Endothelial cell of umbilical vein (primary cell): Measurements from ENCODE around the gene TOR1AIP1. TPM values are rescaled to one million over a fixed set of nuclear protein-coding genes. Genes with fewer than 3 reads are reported as not detected.

Source experiments
- BruUV-seq: library from RNA; stranded (reverse); fragments of 400-500 nt; replicated peaks from 2 replicates; lab custom pipeline; 2021; lab: Mats Ljungman, UMichigan
- CTCF ChIA-PET: fragments of 300-600, 350-600 bp; sonication (Branson Sonifier 250); formaldehyde crosslinking; loops from one replicate; lab custom pipeline; 2021; ENCODE audit warnings: antibody characterized with exemption, inconsistent platforms; lab: Charles Lee
- POLR2A ChIA-PET: fragments of 300-600, 350-600 bp; sonication (Branson Sonifier 250); formaldehyde crosslinking; loops from one replicate; lab custom pipeline; 2021; ENCODE audit warnings: antibody characterized with exemption, inconsistent platforms; lab: Charles Lee
- DNase-seq: peaks from one replicate; pipeline ENCODE4 v3.0.0-alpha.2; 2011; ENCODE audit warnings: low read depth, low spot score
- FAIRE-seq: peaks from 2 replicates; lab custom pipeline; 2011; peaks lifted over from hg19 to GRCh38; lab: Jason Lieb, UNC
- H2AFZ ChIP-seq: 2 replicates; pipeline ENCODE4 v1.6.0; 2012; ENCODE audit warnings: low read depth, low read length, control low read depth, inconsistent platforms
- H3K27ac ChIP-seq: 2 replicates; pipeline ENCODE4 v1.5.1; 2011; ENCODE audit warnings: low read depth, mild to moderate bottlenecking, control low read depth, low read length, moderate library complexity; ENCODE audit not compliant: insufficient read depth
- H3K27me3 ChIP-seq, 2 experiments: 2 replicates each; pipeline versions ENCODE4 v1.6.0 to v1.6.1; 2011; ENCODE audit warnings: low read length in 2 of 2, mixed read lengths in 1 of 2; ENCODE audit not compliant: control insufficient read depth in 2 of 2, insufficient read depth in 2 of 2
- H3K36me3 ChIP-seq, 2 experiments: 2 replicates in 1 of 2; 3 replicates in 1 of 2; pipeline ENCODE4 v1.5.1; 2011; ENCODE audit warnings: low read length in 2 of 2, mild to moderate bottlenecking in 1 of 2, moderate library complexity in 1 of 2; ENCODE audit not compliant: control insufficient read depth in 2 of 2, insufficient read depth in 2 of 2; ENCODE audit errors: extremely low read depth in 1 of 2
- H3K4me1 ChIP-seq: 3 replicates; pipeline ENCODE4 v1.5.1; 2011; ENCODE audit warnings: mild to moderate bottlenecking, low read length; ENCODE audit not compliant: control insufficient read depth, insufficient read depth; ENCODE audit errors: extremely low read depth
- H3K4me2 ChIP-seq: 2 replicates; pipeline ENCODE4 v1.6.1; 2011; ENCODE audit warnings: low read length, control low read depth, mixed read lengths; ENCODE audit not compliant: insufficient read depth
- H3K4me3 ChIP-seq, 3 experiments: fragments of 200-600 bp in 1 of 3; sonication (generic), shearing (Covaris generic) in 1 of 3; replicated peaks in 1 of 3; 2 replicates each; pipeline ENCODE4 v1.5.1; 2011 to 2016; ENCODE audit warnings: control low read depth in 3 of 3, low read length in 3 of 3, mild to moderate bottlenecking in 2 of 3, inconsistent platforms in 1 of 3, low read depth in 1 of 3, moderate library complexity in 1 of 3; ENCODE audit not compliant: insufficient read depth in 1 of 3
- H3K79me2 ChIP-seq: 2 replicates; pipeline ENCODE4 v1.6.0; 2012; ENCODE audit warnings: low read length, inconsistent platforms; ENCODE audit not compliant: control insufficient read depth, insufficient read depth
- H3K9ac ChIP-seq: replicated peaks from 2 replicates; pipeline ENCODE3; 2011; ENCODE audit warnings: low read length, control low read depth; ENCODE audit not compliant: insufficient read depth; ENCODE audit errors: extremely low read depth
- H3K9me1 ChIP-seq: replicated peaks from 3 replicates; pipeline ENCODE4 v1.6.0; 2011; ENCODE audit warnings: mild to moderate bottlenecking, low read length; ENCODE audit not compliant: control insufficient read depth, insufficient read depth; ENCODE audit errors: extremely low read depth
- H3K9me3 ChIP-seq: replicated peaks from 2 replicates; pipeline ENCODE4 v1.5.1; 2012; ENCODE audit warnings: low read length, inconsistent platforms; ENCODE audit not compliant: control insufficient read depth, insufficient read depth
- H4K20me1 ChIP-seq: replicated peaks from 2 replicates; pipeline ENCODE3; 2011; ENCODE audit warnings: mild to moderate bottlenecking, low read length; ENCODE audit not compliant: control insufficient read depth, insufficient read depth; ENCODE audit errors: extremely low read depth
- CTCF ChIP-seq, 2 donors: IDR thresholded peaks; 1 replicate in 1 of 2; 2 replicates in 1 of 2; pipeline ENCODE4 v1.5.1; 2011; ENCODE audit warnings: low read length in 2 of 2, mild to moderate bottlenecking in 2 of 2, moderate library complexity in 2 of 2, control low read depth in 1 of 2, inconsistent platforms in 1 of 2, low read depth in 1 of 2; ENCODE audit not compliant: insufficient read depth in 1 of 2; ENCODE audit errors: extremely low read depth in 1 of 2
- EZH2 ChIP-seq: IDR thresholded peaks from 2 replicates; pipeline ENCODE4 v1.6.1; 2012; ENCODE audit warnings: borderline replicate concordance, low read depth, mild to moderate bottlenecking, moderate library complexity, low read length, inconsistent platforms; ENCODE audit not compliant: severe bottlenecking
- FOS ChIP-seq: IDR thresholded peaks from 2 replicates; pipeline ENCODE4 v1.6.1; 2011; ENCODE audit warnings: mild to moderate bottlenecking, low read length, moderate library complexity, borderline replicate concordance; ENCODE audit not compliant: insufficient read depth
- JUN ChIP-seq: IDR thresholded peaks from 2 replicates; pipeline ENCODE4 v1.6.1; 2011; ENCODE audit warnings: borderline replicate concordance, low read depth; ENCODE audit not compliant: insufficient read length, insufficient read depth
- POLR2A ChIP-seq: IDR thresholded peaks from 2 replicates; pipeline ENCODE4 v1.6.1; 2012; ENCODE audit warnings: low read depth, mild to moderate bottlenecking, control low read depth, low read length
- dilution Hi-C: fragments of 300-500 bp; cut with MboI; formaldehyde crosslinking; loops from one replicate; pipeline ENCODE4 v1.15.0; 2019; ENCODE audit warnings: low sequenced_read_pairs; ENCODE audit not compliant: extremely low pct_ligation_motif_present
- intact Hi-C: fragments of 100-400 bp; cut with micrococcal nuclease; formaldehyde crosslinking; loops from one replicate; pipeline ENCODE4 v1.10.0; 2022
- polyA plus RNA-seq, 4 experiments: library from polyadenylated mRNA; depleted of rRNA in 3 of 4; stranded (reverse) in 3 of 4; unstranded in 1 of 4; fragments of >200 nt; gene quantifications; 2 replicates each; pipeline versions ENCODE4 v1.2.1 to v1.2.3, GENCODE V29; 2011 to 2012; ENCODE audit warnings: missing spikeins in 1 of 4
- total RNA-seq: library from RNA; stranded (reverse); gene quantifications from 2 replicates; pipeline ENCODE4 v1.2.3, GENCODE V29; 2021
- TF ChIP-seq, protein P1 (sequence below): IDR thresholded peaks from 2 replicates; pipeline ENCODE4 v1.6.1; 2011; ENCODE audit not compliant: insufficient read depth, insufficient read length

Gene TOR1AIP1
- total and polyA plus RNA-seq, 2 donors (not counting 3 experiments of a cell fraction or from before 2014, with no cell fraction given), result 12.0 to 28.8 TPM

- H3K27ac ChIP-seq, result no peak overlapping the region
These were observed 44.1 kb downstream of the TOR1AIP1 start for GRCh38 chr1:179925922-179926849.

GRCh38 chr1:179926850-179927205 is 44.7 kb downstream of the TOR1AIP1 start:
- Histone ChIP-seq H4K20me1 (no peaks in the 10 kb centered on the region), H3K27me3 (no peaks in the 10 kb centered on the region), H3K9me3 (no peaks in the 10 kb centered on the region), H2AFZ (no peak overlapping the region), H3K9me1 (no peaks in the 10 kb centered on the region), H3K36me3 (no peaks in the 10 kb centered on the region), H3K4me3 (no peak overlapping the region), H3K9ac (no peak overlapping the region), H3K4me1 (no peaks in the 10 kb centered on the region), H3K79me2 (no peaks in the 10 kb centered on the region), H3K4me2 (no peak overlapping the region), H3K27ac (no peak overlapping the region)
- ChIA-PET CTCF (interaction anchor here (1.1 kb wide), 1 partner anchor 10 kb away, joined by 3 read pairs; no protein-coding TSS in a partner anchor), POLR2A (no interaction called here)
- FAIRE-seq (no peak), DNase-seq (no peak)
- dilution Hi-C loops (no loop called here), intact Hi-C loops (no loop called here)
- TF ChIP-seq, protein P1, sequence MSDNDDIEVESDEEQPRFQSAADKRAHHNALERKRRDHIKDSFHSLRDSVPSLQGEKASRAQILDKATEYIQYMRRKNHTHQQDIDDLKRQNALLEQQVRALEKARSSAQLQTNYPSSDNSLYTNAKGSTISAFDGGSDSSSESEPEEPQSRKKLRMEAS, result no peak
- no peak for TF ChIP-seq EZH2
- TF ChIP-seq CTCF (IDR thresholded peaks at IDR 0.05; ENCODE audit: extremely low read depth in 1 of 2, insufficient read depth in 1 of 2, low read depth in 1 of 2, low read length in 2 of 2), result no peak
- TF ChIP-seq JUN, result no peak
- TF ChIP-seq FOS, result no peak
- no peak for TF ChIP-seq POLR2A
- no TSS peak for BruUV-seq

More at GRCh38 chr1:179925922-179926849, 44.1 kb downstream of the TOR1AIP1 start:
- dilution Hi-C loops (no loop called here), intact Hi-C loops (no loop called here)
- TF ChIP-seq JUN (peak; percentile 19), FOS (peak; percentile 14), POLR2A (no peak)
- no peak for FAIRE-seq
- ChIA-PET POLR2A (no interaction called here), CTCF (interaction anchor here (0.8 to 1.1 kb wide), 2 partner anchors 9 to 255 kb away, joined by 3 read pairs; no protein-coding TSS in a partner anchor)
- Histone ChIP-seq H3K36me3 (no peaks in the 10 kb centered on the region), H2AFZ (no peak overlapping the region), H3K9me1 (no peaks in the 10 kb centered on the region), H3K79me2 (no peaks in the 10 kb centered on the region), H3K4me3 (no peak overlapping the region), H3K9ac (no peak overlapping the region), H3K9me3 (no peaks in the 10 kb centered on the region), H3K27me3 (no peaks in the 10 kb centered on the region), H3K4me1 (no peaks in the 10 kb centered on the region), H3K4me2 (no peak overlapping the region), H4K20me1 (no peaks in the 10 kb centered on the region)
- BruUV-seq, result no TSS peak
- no peak for DNase-seq
